HG03565 (cell line): ENCODE data around the gene AMZ1.
"Not testable (repeated sequence)": the region's sequence is repeated elsewhere in the genome, so short reads cannot be mapped to it uniquely, and the experiment has no call there.

Experiments
- ATAC-seq: cut with Tn5 transposase; IDR thresholded peaks from one replicate; pipeline ENCODE4 v1.9.1; 2021; ENCODE audit warnings: mild to moderate bottlenecking, moderate library complexity; ENCODE audit not compliant: unreplicated experiment

AMZ1 gene

DNA sequence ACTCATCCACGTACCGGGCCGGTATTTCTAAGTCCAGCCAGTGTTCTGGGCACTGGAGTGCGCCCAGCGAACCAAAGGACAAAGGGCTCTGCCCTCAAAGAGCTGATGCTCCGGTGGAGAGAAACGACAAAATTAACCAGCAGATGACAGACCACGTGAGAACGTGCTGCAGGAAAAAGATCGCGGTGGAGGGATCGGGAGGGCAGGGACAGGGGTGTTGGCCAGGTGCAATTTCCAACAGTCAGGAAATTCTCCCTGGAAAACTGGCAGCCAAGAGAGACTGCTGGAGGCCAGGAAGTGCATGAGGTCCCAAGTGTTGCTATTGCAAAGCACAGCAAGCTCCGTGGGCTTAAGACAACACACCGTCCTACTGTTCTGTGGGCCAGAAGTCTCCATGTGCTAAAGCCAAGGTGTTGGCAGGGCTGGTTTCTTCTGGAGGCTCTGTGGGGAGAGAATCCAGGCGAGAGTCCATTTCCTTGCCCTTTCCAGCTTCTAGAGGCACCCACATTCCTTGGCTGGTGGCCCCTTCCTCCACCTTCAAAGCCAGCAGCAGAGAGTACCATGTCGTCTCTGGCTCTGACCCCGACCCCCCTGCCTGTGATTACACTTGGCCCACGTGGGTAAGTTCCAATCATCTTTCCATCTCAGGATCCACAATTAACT, 21.3 kb upstream of the AMZ1 start:
- ATAC-seq = no peak

DNA sequence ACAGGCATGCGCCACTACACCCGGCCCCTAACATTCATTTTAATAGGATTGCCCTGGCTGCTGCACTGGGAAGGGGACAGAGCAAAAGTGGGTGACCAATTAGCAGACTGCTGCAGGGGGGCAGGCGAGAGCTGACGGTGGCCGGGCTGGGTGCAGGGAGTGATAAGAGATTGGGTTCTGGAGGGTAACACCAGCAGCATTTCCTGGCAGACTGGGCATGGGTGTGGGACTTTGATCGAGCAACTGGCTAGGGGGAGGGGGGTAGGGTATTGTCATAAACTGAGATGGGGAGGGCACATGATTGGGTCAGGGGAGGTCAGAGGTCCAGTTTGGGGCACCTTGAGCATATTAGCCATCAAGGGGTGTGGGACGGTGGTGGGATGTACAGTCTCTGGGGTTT, 20.2 kb upstream of the AMZ1 start:
- ATAC-seq = no peak

DNA sequence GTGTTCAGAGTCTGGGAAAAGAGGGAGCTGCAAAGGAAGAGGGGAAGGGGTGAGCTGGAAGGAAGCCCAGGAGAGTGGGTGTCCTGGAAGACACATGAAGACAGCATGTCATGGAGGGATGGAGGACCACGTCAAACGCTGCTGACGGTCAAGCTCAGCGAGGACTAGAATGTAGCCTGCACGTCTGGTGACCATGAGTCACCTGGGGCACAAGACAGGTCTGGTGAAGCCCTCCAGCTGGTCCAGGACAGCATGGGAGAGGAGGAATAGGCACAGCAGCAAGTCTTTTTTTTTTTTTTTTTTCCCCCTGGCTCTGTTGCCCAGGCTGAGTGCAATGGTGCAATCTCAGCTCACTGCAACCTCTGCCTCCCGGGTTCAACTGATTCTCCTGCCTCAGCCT, 19.6 kb upstream of the AMZ1 start:
- no peak for ATAC-seq

DNA sequence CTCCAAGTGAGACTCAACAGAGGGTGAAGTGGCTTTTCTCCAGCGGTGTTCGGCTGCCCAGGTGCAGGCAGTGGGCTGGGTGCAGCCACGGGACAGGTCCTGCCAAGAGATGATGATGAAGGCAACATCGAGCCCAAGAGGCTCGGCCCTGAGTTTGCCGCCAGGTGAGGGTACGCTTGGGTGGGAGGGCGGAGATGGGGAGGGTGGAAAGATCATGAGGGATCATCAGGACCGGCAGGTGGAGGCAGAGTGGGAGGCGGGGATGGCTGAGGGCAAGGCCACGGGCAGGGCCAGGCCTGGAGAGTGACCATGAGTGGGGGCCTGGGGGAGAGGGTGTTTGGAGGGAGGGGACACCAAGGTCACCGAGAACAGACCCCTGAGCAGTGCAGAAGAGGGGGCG, 17.8 kb upstream of the AMZ1 start:
- no peak for ATAC-seq

DNA sequence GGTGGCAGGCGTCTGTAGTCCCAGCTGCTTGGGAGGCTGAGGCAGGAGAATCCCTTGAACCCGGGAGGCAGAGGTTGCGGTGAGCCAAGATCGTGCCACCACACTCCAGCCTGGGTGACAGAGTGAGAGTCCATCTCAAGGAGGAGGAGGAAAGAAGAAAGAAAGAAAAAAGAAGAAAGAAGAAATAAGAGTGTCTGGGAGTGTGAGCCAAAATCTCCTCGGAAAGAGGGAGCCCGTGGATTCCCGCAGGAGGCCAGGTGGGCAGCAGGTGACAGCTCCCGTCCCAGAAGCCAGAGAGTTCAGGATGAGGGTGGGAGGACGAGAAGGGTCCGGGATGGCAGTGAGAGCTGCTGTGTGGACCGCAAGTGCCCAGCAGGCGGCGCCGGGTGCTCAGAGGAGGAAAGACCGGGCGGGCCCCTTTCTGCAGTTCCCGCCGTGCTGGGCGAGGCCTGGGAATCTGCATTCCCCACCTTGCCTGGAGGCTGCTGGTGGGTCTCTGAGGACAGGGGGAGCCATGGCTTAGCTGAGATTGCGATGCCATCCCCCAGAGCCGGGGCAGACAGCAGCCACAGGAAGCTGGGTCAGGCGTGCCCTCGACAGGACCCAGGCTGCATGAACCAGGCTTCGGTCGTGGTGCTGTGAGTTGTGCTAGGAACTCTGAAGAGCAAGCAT, 17.1 kb upstream of the AMZ1 start:
- no peak for ATAC-seq

DNA sequence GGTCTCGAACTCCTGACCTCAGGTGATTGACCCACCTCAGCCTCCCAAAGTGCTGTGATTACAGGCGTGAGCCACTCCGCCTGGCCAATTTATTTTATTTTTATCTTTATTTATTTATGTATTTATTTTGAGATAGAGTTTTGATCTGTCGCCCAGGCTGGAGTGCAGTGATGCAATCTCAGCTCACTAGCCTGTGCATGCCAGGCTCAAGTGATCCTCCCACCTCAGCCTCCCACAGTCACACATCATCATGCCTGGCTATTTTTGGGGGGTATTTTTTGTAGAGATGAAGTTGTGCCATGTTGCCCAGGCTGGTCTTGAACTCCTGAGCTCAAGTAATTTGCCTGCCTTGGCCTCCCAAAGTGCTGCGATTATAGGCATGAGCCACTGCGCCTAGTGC, 14.8 kb upstream of the AMZ1 start:
- ATAC-seq = not testable (repeated sequence)

DNA sequence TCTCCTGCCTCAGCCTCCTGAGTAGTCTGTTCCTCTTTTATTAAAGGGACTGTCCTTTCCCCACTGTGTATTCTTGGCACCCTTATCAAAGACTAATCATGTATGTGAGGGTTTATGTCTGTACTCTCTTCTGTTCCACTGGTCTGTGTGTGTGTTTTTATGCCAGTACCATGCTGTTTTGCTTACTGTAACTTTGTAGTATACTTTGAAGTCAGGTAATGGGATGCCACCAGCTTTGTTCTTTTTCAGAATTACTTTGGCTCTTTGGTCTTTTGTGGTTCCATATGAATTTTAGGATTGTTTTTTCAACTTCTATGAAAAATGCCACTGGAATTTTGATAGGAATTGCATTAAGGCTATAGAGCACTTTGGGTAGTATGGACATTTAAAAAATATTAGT, 14.1 kb upstream of the AMZ1 start:
- ATAC-seq = no peak

DNA sequence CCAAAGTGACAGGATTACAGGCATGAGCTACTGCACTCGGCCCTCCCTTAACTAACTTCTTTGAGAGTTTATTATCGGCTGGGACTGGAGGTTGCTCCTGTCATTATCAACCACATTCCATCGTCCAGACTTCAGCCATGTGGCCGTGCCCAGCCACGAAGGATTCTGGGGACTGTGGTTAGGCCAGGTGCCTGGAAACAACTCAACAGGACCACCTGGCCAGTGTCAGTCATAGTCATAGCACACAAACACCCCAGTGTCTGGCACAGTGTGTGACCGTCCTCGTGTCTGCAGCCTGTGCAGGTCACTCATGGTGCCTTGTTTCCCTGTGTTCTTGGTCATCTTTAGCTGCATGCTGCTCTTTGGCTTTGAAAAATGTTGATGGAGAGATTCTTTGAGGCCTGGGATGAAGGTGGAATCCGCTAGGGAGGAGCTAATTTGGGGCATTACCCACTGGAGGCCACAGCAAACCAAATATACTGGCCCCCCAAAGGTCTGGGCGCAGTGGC, 12.7 kb upstream of the AMZ1 start:
- no peak for ATAC-seq

DNA sequence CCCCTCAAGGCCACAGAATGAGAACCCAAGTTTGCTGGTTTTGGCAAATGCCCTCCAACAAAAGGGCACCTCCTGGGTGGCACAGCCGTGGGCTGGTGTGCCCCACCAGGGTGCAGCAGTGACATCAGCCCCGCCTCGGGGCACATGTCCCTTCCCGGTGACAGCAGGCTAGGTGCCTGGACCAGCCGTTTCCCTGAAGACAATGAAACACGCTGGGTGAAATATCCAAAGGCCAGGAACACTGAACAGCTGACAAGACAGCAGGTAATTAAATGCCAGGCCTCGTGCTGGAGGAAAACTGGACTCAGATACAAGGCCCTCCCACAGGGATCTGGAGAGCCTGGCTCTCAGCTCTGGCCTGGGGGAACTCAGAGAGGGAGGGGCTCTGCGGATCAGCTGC, 11.4 kb upstream of the AMZ1 start:
- ATAC-seq = not testable (repeated sequence)

DNA sequence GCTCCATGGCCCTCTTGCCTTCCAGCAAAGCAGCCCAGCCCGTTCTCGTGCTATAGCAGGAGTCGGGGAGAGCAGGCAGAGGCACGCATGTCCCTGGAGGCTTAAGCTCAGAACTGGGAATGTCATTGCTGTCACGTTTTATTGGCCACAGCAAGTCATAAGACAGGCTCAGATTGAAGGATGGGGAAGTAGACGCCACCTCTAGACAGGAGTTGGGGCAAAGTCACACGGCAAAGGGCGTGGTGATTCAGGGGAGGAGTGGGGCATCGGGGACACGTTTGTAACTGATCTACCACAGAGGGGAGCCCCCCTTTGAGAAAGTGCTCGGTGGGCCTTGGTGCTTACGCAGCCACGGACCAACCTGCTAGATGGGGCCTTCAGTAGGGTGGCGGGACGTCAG, 9.5 kb upstream of the AMZ1 start:
- not testable (repeated sequence) for ATAC-seq

DNA sequence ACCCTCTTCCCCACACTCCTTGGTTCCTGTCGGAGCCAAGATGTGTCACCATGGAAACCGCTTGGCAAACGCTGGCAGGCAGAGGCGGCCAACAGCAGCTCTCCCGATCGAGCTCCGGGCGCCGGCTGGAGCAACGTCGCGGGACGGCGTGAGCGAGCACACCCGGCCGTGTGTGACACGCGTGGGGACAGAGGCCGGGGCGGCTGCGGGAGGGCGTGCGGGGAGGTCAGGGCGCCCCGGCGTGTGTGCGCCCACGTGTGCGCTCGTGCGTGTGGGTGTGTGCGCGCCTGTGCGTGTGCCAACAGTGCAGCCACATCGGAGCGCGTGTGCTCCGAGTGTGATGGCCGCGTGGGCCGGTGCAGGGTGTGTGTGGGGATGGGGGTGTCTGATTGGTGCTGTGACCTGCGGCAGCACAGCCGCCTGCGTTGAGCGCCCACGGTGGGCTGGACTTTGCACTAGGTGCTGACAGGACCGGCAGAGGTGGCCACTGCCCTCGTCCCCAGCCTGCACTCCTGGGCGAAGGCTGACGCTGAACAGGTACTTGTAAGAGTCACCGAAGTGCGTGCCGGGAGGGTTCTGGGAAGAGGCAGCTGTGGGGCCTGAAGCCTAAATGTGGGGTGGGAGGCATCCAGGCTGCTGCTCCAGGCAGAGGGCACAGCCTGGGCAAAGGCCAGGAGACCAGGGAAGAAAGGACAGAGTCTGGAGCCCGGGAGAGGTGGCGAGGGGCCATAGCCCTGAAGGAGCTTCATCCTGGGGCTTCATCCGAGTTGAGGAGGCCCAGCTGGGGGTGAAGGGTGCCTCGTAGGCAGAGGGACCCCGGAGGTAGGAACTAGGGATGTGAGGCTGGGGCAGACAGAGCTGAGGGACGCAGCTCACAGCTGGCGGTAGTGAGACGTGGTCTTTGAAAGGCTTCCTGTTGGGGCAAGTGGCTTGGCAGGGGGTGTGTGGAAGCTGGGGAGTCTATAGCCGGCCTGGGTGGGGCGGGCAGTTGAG, 8.6 kb upstream of the AMZ1 start:
- ATAC-seq = not testable (repeated sequence)

DNA sequence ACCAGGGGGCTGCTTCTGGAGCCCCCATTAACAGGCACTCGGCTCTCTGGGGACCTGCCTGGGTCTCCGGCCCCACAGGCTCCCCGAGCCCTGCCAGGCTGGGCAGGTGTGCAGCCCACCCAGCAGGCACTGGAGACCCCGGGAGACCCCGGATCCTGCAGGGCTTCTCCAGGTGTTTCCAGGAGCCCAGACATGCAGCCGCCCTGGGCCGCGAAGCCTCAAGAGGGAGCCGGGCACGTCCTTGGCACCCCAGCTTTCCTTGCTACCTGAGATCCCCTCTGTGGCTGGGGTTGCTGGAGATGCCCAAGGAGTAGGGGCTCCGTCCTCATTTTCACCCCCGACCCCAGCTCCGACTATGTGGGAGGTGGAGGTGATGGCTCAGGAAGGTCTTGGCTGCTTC, 7.7 kb upstream of the AMZ1 start:
- ATAC-seq = no peak

DNA sequence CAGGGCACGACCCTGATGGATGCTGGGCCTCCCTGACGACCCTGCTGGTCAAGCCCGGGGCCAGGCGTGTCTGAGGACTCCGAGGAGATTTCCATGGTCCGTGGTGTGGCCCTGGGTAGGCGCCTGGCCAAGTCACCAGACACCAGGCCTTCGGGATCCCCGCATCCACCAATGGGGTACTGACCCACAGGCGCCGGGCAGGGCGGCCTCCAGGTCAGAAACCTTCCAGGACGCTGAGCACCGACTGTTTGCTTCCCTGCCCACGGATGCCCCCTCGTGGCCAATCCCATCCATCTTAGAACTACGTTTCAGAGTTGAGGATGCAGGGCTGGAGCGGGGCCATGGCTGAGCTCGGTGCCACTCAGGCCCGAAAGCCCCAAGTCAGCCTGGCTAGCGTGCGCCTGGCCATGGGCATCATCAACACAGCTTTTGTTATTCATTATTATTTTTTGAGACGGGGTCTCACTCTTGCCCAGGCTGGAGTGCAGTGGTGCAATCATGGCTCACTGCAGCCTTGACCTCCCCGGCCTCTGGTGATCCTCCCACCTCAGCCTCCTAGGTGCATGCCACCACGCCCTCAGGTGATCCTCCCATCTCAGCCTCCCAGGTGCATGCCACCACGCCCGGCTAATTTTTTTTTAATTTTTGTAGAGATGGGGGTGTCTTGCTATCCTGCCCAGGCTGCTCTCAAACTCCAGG, 7.1 kb upstream of the AMZ1 start:
- ATAC-seq = no peak

DNA sequence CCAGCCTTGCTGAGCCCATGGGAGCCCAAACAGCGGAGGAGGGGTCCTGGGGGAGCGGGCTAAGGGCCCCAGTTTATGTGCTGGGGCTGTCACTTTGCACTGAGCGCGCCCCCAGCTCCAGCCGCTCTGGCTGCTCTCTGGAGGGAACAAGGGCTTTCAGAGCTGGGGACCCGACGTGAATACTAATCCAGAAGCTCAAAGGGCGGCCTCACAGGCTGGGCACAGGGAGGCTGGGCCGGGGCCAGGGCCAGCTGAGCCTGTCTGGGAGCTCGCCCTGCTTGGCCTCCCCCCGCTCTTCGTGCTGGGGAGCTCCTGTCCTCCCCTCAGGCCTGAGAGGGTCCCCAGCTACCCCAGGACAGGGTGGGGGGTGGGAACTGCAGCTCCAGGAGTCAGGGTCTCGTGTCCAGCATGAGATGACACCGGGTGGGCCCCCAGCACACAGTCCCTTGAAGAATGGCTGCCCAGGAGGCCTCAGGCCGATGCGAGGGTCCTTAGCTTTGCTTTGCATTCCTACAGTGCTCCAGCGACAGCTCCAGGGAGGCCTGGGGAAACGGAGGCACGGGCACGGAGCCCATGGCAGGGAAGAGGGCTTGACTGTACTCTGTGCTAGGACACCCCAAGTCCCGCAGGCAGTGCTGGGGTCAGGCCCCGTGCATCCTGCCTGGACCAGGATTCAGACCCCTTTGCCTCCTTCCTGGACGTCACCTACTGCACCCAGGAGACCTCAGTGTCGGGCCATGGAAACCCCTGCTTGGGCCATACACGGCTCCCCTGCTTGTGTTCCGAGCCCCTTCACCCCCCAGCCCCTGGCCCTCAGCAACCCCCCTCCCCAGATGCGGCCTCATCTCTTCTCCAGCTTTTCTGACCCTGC, 5.8 kb upstream of the AMZ1 start:
- ATAC-seq = no peak

DNA sequence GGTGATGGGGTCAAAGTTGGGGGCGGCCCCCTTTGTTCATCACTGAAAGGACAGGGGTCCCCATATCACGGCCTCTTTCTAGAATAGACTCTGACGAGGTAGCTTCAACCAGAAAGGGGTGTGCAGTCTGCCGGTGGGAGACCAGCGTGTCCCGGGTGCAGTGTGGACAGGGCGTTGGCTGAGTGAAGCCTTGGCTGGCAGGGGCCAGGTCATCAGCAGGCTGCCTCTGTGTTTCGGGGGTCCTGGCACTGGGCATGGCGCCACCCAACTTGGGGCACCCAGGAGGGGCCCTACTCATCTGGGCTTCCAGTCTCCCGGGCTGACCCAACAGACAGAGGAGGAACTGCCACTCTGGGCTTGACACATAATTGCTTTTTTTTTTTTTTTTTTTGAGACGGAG, 3.5 kb upstream of the AMZ1 start:
- ATAC-seq = no peak

DNA sequence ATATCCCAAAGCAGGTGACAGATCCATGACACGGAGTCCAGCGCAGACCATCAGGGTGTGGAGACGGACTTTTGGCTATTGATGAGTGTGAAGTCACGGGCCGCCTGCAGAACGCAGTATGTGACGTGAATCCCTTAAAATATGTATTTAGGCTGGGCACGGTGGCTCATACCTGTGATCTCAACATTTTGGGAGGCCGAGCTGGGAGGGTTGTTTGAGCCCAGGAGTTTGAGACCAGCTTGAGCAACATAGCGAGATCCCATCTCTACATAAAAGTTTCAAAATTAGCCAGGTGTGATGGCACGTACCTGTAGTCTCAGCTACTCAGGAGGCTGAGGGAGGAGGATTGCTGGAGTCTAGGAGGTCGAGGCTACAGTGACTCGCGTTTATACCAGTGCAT, 1.9 kb upstream of the AMZ1 start:
- no peak for ATAC-seq

DNA sequence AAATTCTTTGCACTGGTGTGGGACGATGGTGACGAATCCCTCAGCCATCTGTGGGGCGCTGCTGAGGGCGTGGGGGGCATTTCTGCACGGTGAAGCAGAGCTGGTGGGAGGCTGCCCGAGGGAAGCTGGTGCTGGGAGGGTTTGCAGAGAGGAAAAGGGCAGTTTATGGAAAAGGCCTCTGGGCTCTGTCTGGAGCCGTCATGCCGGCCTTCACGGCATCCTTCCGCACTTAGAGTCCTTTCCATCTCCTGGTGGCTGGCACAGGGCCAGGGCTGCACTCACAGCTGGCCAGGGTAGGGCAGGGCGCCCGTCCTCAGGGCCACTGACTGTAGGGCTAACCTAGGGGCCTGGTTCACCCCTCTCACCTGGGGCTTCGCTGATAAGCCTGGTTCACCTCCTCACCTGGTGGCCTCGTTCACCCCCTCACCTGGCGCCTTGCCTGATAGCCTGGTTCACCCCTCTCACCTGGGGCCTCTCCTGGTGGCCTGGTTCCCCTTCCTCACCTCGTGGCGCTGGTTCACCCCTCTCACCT, 598 bp upstream of the AMZ1 start:
- ATAC-seq = no peak

DNA sequence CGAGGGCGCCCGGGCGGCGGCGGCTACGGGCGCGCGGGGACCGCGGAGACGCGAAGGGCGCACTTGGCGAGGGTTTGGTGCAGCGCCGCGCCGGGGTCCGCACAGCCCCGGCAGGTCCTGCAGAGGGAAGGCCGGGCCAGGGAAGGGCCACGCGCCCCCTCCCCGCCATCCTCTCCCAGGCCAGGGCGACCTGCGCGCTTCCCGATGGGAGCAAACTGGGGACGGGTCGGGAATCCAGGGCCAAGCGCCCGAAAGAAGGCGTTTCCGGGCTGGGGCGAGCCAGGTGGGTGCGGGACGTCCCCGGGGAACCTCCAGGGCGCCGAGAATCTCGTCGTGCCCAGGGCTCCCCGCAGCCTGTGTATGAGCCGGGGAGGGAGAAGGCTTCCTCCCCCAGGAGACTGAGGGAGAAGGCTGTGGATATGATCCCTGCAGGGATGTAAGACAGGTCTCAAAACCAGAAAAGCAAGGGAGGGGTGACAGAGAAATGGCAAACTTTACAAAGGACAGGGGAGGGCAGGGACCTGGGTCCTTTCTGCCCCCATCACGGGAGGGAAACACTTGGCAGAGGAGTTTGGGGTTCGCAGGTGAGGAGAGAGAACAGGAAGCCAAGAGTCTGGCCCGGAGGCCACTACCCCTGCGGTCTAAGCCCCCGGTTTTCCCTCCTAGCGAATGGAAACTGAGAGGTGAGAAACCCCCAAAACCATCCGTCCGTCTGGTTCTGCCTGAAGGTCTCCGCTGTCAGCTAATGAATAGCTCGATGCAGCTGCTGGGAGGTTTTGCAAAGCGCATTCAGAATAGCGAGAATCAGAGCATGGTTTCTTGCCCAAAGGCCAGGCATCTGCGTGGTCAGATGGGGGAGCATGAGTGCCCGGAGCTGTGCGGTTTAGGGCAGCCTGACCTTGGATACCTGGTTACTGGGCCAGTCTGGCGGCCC, 674 bp downstream of the AMZ1 start:
- peak; percentile 69 for ATAC-seq
